ENCODE results near the gene DDX39A.
"Not testable (repeated sequence)": the region's sequence is repeated elsewhere in the genome, so short reads cannot be mapped to it uniquely, and the experiment has no call there.

DDX39A gene

DNA sequence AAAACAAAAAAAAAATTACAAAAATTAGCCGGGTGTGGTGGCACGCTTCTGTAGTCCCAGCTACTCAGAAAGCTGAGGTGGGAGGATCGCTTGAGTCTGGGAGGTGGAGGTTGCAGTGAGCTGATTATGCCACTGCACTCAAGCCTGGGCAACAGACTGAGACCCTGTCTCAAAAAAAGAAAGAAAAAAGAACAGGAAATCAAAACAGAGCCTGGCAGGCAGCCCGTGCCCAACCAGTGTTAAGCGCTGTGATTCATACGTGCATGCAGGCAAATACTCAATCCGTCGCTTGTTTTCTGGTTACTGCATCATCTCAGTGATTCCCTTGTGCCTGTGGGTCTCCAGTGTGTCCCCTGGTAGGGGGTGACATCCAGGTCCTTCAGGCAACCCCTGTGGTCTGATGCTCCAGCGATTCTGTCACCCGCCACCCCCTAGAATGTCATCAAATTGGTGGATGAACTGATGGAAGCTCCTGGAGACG lies 18.1 kb downstream of the DDX39A start:
- H3K4me3 ChIP-seq (ENCODE audit: low read length) = no peak overlapping the region
- H3K27me3 ChIP-seq (ENCODE audit: insufficient read depth, low read length) = no peaks in the 10 kb centered on the region
- no peaks in the 10 kb centered on the region for H3K36me3 ChIP-seq (ENCODE audit: insufficient read depth, low read length)
- H3K4me1 ChIP-seq (ENCODE audit: insufficient read depth, low read length) = no peaks in the 10 kb centered on the region
- H2AFZ ChIP-seq (ENCODE audit: low read depth, low read length) = no peak overlapping the region
- H3K9me3 ChIP-seq (ENCODE audit: low read length) = no peaks in the 10 kb centered on the region

DNA sequence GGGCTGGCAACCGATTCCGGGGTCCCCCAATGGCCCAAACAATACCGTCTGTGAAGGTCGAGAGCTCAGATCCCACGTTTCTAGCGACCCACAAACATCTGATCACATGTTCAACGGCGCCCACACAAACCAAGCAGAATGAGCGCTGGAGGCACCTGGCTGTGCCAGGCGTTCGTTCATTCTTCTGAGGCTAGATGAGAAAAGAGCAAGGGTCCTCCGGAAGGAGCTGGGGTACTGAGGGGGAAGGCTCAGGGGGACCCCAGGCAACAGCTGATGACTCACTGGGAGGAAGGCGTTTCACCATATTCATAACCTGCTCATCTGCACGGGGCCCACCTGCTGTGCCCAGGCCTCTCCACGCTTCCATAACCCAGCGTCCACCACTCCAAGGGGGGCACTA lies 22.0 kb downstream of the DDX39A start:
- H3K4me3 ChIP-seq (ENCODE audit: low read length); H3K27me3 ChIP-seq (ENCODE audit: insufficient read depth, low read length); H2AFZ ChIP-seq (ENCODE audit: low read depth, low read length); H3K36me3 ChIP-seq (ENCODE audit: insufficient read depth, low read length); H3K4me1 ChIP-seq (ENCODE audit: insufficient read depth, low read length); H3K9me3 ChIP-seq (ENCODE audit: low read length): not testable (repeated sequence)

- H3K4me3 ChIP-seq (ENCODE audit: low read length) = not testable (repeated sequence)
These were observed 22.4 kb downstream of the DDX39A start for GRCh38 chr19:14396730-14397129.

GRCh38 chr19:14395710-14396336 lies 23.3 kb downstream of the DDX39A start:
- H2AFZ ChIP-seq (ENCODE audit: low read depth, low read length) = no peak overlapping the region
- no peaks in the 10 kb centered on the region for H3K4me1 ChIP-seq (ENCODE audit: insufficient read depth, low read length)
- peaks cover 3% of the 10 kb centered on the region for H3K27me3 ChIP-seq (ENCODE audit: insufficient read depth, low read length)
- H3K9me3 ChIP-seq (ENCODE audit: low read length) = no peaks in the 10 kb centered on the region
- no peak overlapping the region for H3K4me3 ChIP-seq (ENCODE audit: low read length)
- no peaks in the 10 kb centered on the region for H3K36me3 ChIP-seq (ENCODE audit: insufficient read depth, low read length)

More at GRCh38 chr19:14396730-14397129, 22.4 kb downstream of the DDX39A start:
- H3K36me3 ChIP-seq (ENCODE audit: insufficient read depth, low read length); H3K27me3 ChIP-seq (ENCODE audit: insufficient read depth, low read length); H3K4me1 ChIP-seq (ENCODE audit: insufficient read depth, low read length); H3K9me3 ChIP-seq (ENCODE audit: low read length); H2AFZ ChIP-seq (ENCODE audit: low read depth, low read length): not testable (repeated sequence)

DNA sequence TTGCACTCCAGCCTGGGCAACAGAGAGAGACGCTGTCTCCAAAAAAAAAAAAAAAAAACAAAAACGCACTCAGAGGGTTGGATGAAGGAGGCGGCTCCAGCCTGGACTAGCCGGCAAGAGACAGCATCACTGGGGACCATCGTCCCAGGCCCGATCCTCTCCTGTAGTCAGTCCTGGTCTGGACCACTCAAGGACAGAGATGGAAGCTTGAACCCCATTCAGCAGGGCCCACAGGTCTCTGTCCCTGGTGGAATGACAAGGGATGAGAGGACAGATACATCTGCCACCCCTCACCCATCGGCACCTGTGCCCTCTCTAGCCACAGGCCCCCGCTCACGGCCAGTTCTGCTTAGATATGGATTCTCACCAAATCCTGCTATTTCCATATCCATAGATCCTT lies 23.9 kb downstream of the DDX39A start:
- Histone ChIP-seq H2AFZ (ENCODE audit: low read depth, low read length) (no peak overlapping the region), H3K4me3 (ENCODE audit: low read length) (no peak overlapping the region), H3K9me3 (ENCODE audit: low read length) (no peaks in the 10 kb centered on the region), H3K36me3 (ENCODE audit: insufficient read depth, low read length) (no peaks in the 10 kb centered on the region), H3K4me1 (ENCODE audit: insufficient read depth, low read length) (no peaks in the 10 kb centered on the region), H3K27me3 (ENCODE audit: insufficient read depth, low read length) (peaks cover 3% of the 10 kb centered on the region)

GRCh38 chr19:14394167-14394566 lies 25.0 kb downstream of the DDX39A start:
- peaks cover 3% of the 10 kb centered on the region for H3K27me3 ChIP-seq (ENCODE audit: insufficient read depth, low read length)
- H3K4me1 ChIP-seq (ENCODE audit: insufficient read depth, low read length) = no peaks in the 10 kb centered on the region
- H3K4me3 ChIP-seq (ENCODE audit: low read length) = no peak overlapping the region
- H2AFZ ChIP-seq (ENCODE audit: low read depth, low read length) = no peak overlapping the region
- H3K9me3 ChIP-seq (ENCODE audit: low read length) = no peaks in the 10 kb centered on the region
- H3K36me3 ChIP-seq (ENCODE audit: insufficient read depth, low read length) = no peaks in the 10 kb centered on the region

DNA sequence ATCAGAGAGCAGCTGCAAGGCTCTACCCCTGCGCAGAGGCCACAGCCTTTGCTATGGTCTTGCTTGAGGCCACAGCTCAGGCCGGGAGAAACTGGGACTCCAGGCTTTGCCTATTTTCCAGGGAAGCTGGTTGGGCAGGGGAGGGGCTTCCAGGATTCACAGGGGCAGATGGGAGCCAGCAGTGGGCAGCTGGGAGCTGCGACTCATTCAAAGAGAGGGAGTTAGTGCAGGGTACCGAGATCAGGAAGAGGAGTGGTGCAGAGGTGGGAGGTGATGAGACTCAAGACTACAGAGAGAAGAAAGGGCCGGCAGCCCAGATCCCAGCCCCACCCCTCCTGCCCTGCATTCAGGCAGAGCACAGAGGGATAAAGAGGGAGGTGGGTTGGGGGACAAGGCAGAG lies 25.8 kb downstream of the DDX39A start:
- no peak overlapping the region for H2AFZ ChIP-seq (ENCODE audit: low read depth, low read length)
- no peak overlapping the region for H3K4me3 ChIP-seq (ENCODE audit: low read length)
- no peaks in the 10 kb centered on the region for H3K4me1 ChIP-seq (ENCODE audit: insufficient read depth, low read length)
- H3K27me3 ChIP-seq (ENCODE audit: insufficient read depth, low read length) = peaks cover 3% of the 10 kb centered on the region
- no peaks in the 10 kb centered on the region for H3K9me3 ChIP-seq (ENCODE audit: low read length)
- H3K36me3 ChIP-seq (ENCODE audit: insufficient read depth, low read length) = no peaks in the 10 kb centered on the region

GRCh38 chr19:14391156-14391821 lies 27.9 kb downstream of the DDX39A start:
- H3K4me1 ChIP-seq (ENCODE audit: insufficient read depth, low read length) = no peaks in the 10 kb centered on the region

DNA sequence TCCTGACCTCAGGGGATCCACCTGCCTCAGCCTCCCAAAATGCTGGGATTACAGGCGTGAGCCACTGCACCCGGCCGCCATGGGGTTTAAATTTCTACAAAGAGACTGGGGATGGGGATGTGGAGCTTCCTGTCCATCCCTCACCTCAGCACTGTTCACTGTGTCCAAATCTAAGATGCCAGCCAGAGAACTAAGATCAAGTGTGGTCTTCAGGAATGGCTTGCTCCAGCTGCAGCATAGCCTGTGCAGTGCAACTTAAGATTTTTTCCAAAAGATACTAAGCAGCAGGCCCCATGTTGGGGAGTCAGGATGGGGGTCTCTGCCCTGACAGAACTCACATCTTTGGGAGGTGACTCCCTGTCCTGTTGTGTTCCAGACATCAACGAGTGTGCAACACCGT lies 28.6 kb downstream of the DDX39A start:
- Histone ChIP-seq H3K4me3 (ENCODE audit: low read length) (no peak overlapping the region), H3K27me3 (ENCODE audit: insufficient read depth, low read length) (peaks cover 3% of the 10 kb centered on the region), H3K36me3 (ENCODE audit: insufficient read depth, low read length) (no peaks in the 10 kb centered on the region), H3K9me3 (ENCODE audit: low read length) (no peaks in the 10 kb centered on the region), H2AFZ (ENCODE audit: low read depth, low read length) (no peak overlapping the region), H3K4me1 (ENCODE audit: insufficient read depth, low read length) (no peaks in the 10 kb centered on the region)

More at GRCh38 chr19:14391156-14391821, 27.9 kb downstream of the DDX39A start:
- Histone ChIP-seq H3K36me3 (ENCODE audit: insufficient read depth, low read length) (no peaks in the 10 kb centered on the region), H2AFZ (ENCODE audit: low read depth, low read length) (no peak overlapping the region), H3K27me3 (ENCODE audit: insufficient read depth, low read length) (peaks cover 3% of the 10 kb centered on the region), H3K4me3 (ENCODE audit: low read length) (no peak overlapping the region), H3K9me3 (ENCODE audit: low read length) (no peaks in the 10 kb centered on the region)

GRCh38 chr19:14385492-14385891 lies 33.6 kb downstream of the DDX39A start:
- H3K9me3 ChIP-seq (ENCODE audit: low read length) = no peaks in the 10 kb centered on the region
- H2AFZ ChIP-seq (ENCODE audit: low read depth, low read length) = no peak overlapping the region
- H3K36me3 ChIP-seq (ENCODE audit: insufficient read depth, low read length) = no peaks in the 10 kb centered on the region

GRCh38 chr19:14383661-14384555 lies 35.2 kb downstream of the DDX39A start:
- H3K4me3 ChIP-seq (ENCODE audit: low read length) = no peak overlapping the region
- H3K9me3 ChIP-seq (ENCODE audit: low read length) = no peaks in the 10 kb centered on the region
- H2AFZ ChIP-seq (ENCODE audit: low read depth, low read length) = no peak overlapping the region
- H3K27me3 ChIP-seq (ENCODE audit: insufficient read depth, low read length) = peaks cover 13% of the 10 kb centered on the region
- H3K36me3 ChIP-seq (ENCODE audit: insufficient read depth, low read length) = no peaks in the 10 kb centered on the region
- H3K4me1 ChIP-seq (ENCODE audit: insufficient read depth, low read length) = peaks cover 12% of the 10 kb centered on the region

More at GRCh38 chr19:14385492-14385891, 33.6 kb downstream of the DDX39A start:
- Histone ChIP-seq H3K27me3 (ENCODE audit: insufficient read depth, low read length) (peaks cover 13% of the 10 kb centered on the region), H3K4me3 (ENCODE audit: low read length) (no peak overlapping the region), H3K4me1 (ENCODE audit: insufficient read depth, low read length) (peaks cover 7% of the 10 kb centered on the region)

- Histone ChIP-seq H3K27me3 (ENCODE audit: insufficient read depth, low read length) (peaks cover 13% of the 10 kb centered on the region), H2AFZ (ENCODE audit: low read depth, low read length) (peak overlapping the region; percentile 47), H3K36me3 (ENCODE audit: insufficient read depth, low read length) (no peaks in the 10 kb centered on the region), H3K9me3 (ENCODE audit: low read length) (no peaks in the 10 kb centered on the region), H3K4me3 (ENCODE audit: low read length) (no peak overlapping the region), H3K4me1 (ENCODE audit: insufficient read depth, low read length) (peaks cover 16% of the 10 kb centered on the region)
These were observed 37.3 kb downstream of the DDX39A start for GRCh38 chr19:14381689-14382474.
